CD4-positive, CD25-positive, alpha-beta regulatory T cell (primary cell): ENCODE data around the gene CACNA2D3. TPM values are rescaled to one million over a fixed set of nuclear protein-coding genes. Genes with fewer than 3 reads are reported as not detected.
A peak's percentile ranks its signal among the peaks of the same experiment; 100 is the strongest.

Experiments
- ATAC-seq, 2 donors: fragments of 150-1000 bp; cut with Tn5 transposase; one replicate each; pipeline ENCODE4 v1.10.0; 2021; ENCODE audit warnings: low read depth in 2 of 2, moderate number of reproducible peaks in 2 of 2, moderate library complexity in 1 of 2
- DNase-seq, 3 donors: peaks; one replicate each; pipeline versions ENCODE4 v3.0.0 to v3.0.0-alpha.2; 2012 to 2022; ENCODE audit warnings: mixed read lengths in 1 of 3
- H3K27ac ChIP-seq: one replicate; pipeline ENCODE4 v1.7.0; 2013; ENCODE audit warnings: mild to moderate bottlenecking, low read length; ENCODE audit not compliant: insufficient read depth, poor library complexity, severe bottlenecking
- H3K27me3 ChIP-seq: one replicate; pipeline ENCODE4 v1.7.0; 2013; ENCODE audit warnings: low read length; ENCODE audit not compliant: control insufficient read depth, insufficient read depth
- H3K36me3 ChIP-seq: one replicate; pipeline ENCODE4 v1.7.0; 2013; ENCODE audit warnings: mild to moderate bottlenecking, low read length, moderate library complexity; ENCODE audit not compliant: control insufficient read depth, insufficient read depth
- H3K4me1 ChIP-seq: 2 replicates; pipeline ENCODE4 v1.7.0; 2013; ENCODE audit warnings: mild to moderate bottlenecking, low read length; ENCODE audit not compliant: insufficient read depth, control insufficient read depth, poor library complexity, severe bottlenecking
- H3K4me3 ChIP-seq: one replicate; pipeline ENCODE4 v1.7.0; 2013; ENCODE audit warnings: low read depth, mild to moderate bottlenecking, low read length, moderate library complexity
- H3K9me3 ChIP-seq, 2 experiments: 1 replicate in 1 of 2; 2 replicates in 1 of 2; pipeline ENCODE4 v1.7.0; 2013; ENCODE audit warnings: low read length in 2 of 2, mild to moderate bottlenecking in 1 of 2, moderate library complexity in 1 of 2; ENCODE audit not compliant: control insufficient read depth in 2 of 2
- H3K27ac Mint-ChIP-seq, 3 donors: one replicate each; pipeline ENCODE4 v1.8.0; 2020 to 2022; ENCODE audit warnings: mild to moderate bottlenecking in 3 of 3, mixed read lengths in 3 of 3, moderate library complexity in 2 of 3
- H3K27me3 Mint-ChIP-seq: one replicate; pipeline ENCODE4 v1.8.0; 2022; ENCODE audit warnings: mild to moderate bottlenecking, mixed read lengths
- H3K36me3 Mint-ChIP-seq: one replicate; pipeline ENCODE4 v1.8.0; 2020; ENCODE audit warnings: mixed read lengths
- H3K4me1 Mint-ChIP-seq, 4 donors: one replicate each; pipeline ENCODE4 v1.8.0; 2020 to 2022; ENCODE audit warnings: mixed read lengths in 4 of 4, mild to moderate bottlenecking in 1 of 4
- H3K4me3 Mint-ChIP-seq, 4 donors: one replicate each; pipeline ENCODE4 v1.8.0; 2020 to 2022; ENCODE audit warnings: mild to moderate bottlenecking in 4 of 4, mixed read lengths in 4 of 4, moderate library complexity in 3 of 4
- H3K9me3 Mint-ChIP-seq, 7 donors: one replicate each; pipeline ENCODE4 v1.8.0; 2020 to 2022; ENCODE audit warnings: mixed read lengths in 7 of 7, mild to moderate bottlenecking in 3 of 7, moderate library complexity in 2 of 7
- polyA plus RNA-seq, 4 donors: library from polyadenylated mRNA; unstranded; fragments of 300-500 nt; fragmentation: Illumina TruSeq; gene quantifications; one replicate each; pipeline ENCODE4 v1.2.3, GENCODE V29; 2021
- total RNA-seq: library from RNA; stranded (reverse); gene quantifications from one replicate; pipeline ENCODE4 v1.2.3, GENCODE V29; 2022

The CACNA2D3 gene
- total and polyA plus RNA-seq, 5 donors from 2014 or later: not detected

GRCh38 chr3:54225841-54226528 is 103.6 kb downstream of the CACNA2D3 start:
- no peak overlapping the region for H3K4me3 Mint-ChIP-seq
- ATAC-seq (no peak), DNase-seq (no peak)
- no peak overlapping the region for H3K27ac Mint-ChIP-seq
- no peaks in the 10 kb centered on the region for H3K27me3 Mint-ChIP-seq
- no peaks in the 10 kb centered on the region for H3K4me1 Mint-ChIP-seq
- H3K27me3 ChIP-seq: no peaks in the 10 kb centered on the region
- no peak overlapping the region for H3K4me3 ChIP-seq
- no peaks in the 10 kb centered on the region for H3K36me3 ChIP-seq
- no peaks in the 10 kb centered on the region for H3K4me1 ChIP-seq
- H3K9me3 ChIP-seq: no peaks in the 10 kb centered on the region
- H3K9me3 Mint-ChIP-seq: peaks cover 0 to 2% (median 0%) of the 10 kb centered on the region in 7 donors
- no peak overlapping the region for H3K27ac ChIP-seq
- no peaks in the 10 kb centered on the region for H3K36me3 Mint-ChIP-seq

GRCh38 chr3:54228806-54229205 is 106.5 kb downstream of the CACNA2D3 start:
- Histone ChIP-seq H3K27me3 (no peaks in the 10 kb centered on the region), H3K4me1 (no peaks in the 10 kb centered on the region), H3K27ac (no peak overlapping the region), H3K4me3 (no peak overlapping the region), H3K9me3 (no peaks in the 10 kb centered on the region), H3K36me3 (no peaks in the 10 kb centered on the region)
- no peaks in the 10 kb centered on the region for H3K4me1 Mint-ChIP-seq
- DNase-seq (no peak), ATAC-seq (no peak)
- H3K27me3 Mint-ChIP-seq: no peaks in the 10 kb centered on the region
- no peak overlapping the region for H3K27ac Mint-ChIP-seq
- no peaks in the 10 kb centered on the region for H3K36me3 Mint-ChIP-seq
- H3K4me3 Mint-ChIP-seq: no peak overlapping the region
- peaks cover 0 to 2% (median 0%) of the 10 kb centered on the region in 7 donors for H3K9me3 Mint-ChIP-seq

- Histone ChIP-seq H3K27me3 (no peaks in the 10 kb centered on the region), H3K4me1 (no peaks in the 10 kb centered on the region), H3K36me3 (no peaks in the 10 kb centered on the region), H3K27ac (no peak overlapping the region), H3K9me3 (no peaks in the 10 kb centered on the region), H3K4me3 (no peak overlapping the region)
- no peak overlapping the region for H3K4me3 Mint-ChIP-seq
- H3K4me1 Mint-ChIP-seq: no peaks in the 10 kb centered on the region
- H3K9me3 Mint-ChIP-seq: peaks cover 0 to 2% (median 0%) of the 10 kb centered on the region in 7 donors
- no peaks in the 10 kb centered on the region for H3K36me3 Mint-ChIP-seq
- no peak overlapping the region for H3K27ac Mint-ChIP-seq
- no peak for DNase-seq
- no peaks in the 10 kb centered on the region for H3K27me3 Mint-ChIP-seq
- no peak for ATAC-seq
Measured at GRCh38 chr3:54232618-54233017, 110.3 kb downstream of the CACNA2D3 start.

- Histone ChIP-seq H3K4me1 (no peaks in the 10 kb centered on the region), H3K36me3 (no peaks in the 10 kb centered on the region), H3K27me3 (no peaks in the 10 kb centered on the region), H3K27ac (no peak overlapping the region), H3K4me3 (no peak overlapping the region), H3K9me3 (no peaks in the 10 kb centered on the region)
- no peak for ATAC-seq
- Mint-ChIP-seq H3K27me3 (no peaks in the 10 kb centered on the region), H3K4me1 (no peaks in the 10 kb centered on the region), H3K36me3 (no peaks in the 10 kb centered on the region), H3K9me3 (peaks cover 0 to 2% (median 0%) of the 10 kb centered on the region in 7 donors), H3K4me3 (no peak overlapping the region), H3K27ac (no peak overlapping the region)
- no peak for DNase-seq
Measured at GRCh38 chr3:54235998-54236397, 113.6 kb downstream of the CACNA2D3 start.

- no peaks in the 10 kb centered on the region for H3K9me3 ChIP-seq
- Mint-ChIP-seq H3K4me3 (no peak overlapping the region), H3K4me1 (no peaks in the 10 kb centered on the region), H3K9me3 (peaks cover 0 to 2% (median 0%) of the 10 kb centered on the region in 7 donors), H3K27ac (no peak overlapping the region), H3K27me3 (no peaks in the 10 kb centered on the region), H3K36me3 (no peaks in the 10 kb centered on the region)
- ATAC-seq (no peak), DNase-seq (no peak)
- H3K36me3 ChIP-seq: no peaks in the 10 kb centered on the region
- H3K27me3 ChIP-seq: no peaks in the 10 kb centered on the region
- no peak overlapping the region for H3K27ac ChIP-seq
- no peaks in the 10 kb centered on the region for H3K4me1 ChIP-seq
- no peak overlapping the region for H3K4me3 ChIP-seq
Measured at GRCh38 chr3:54237109-54237508, 114.8 kb downstream of the CACNA2D3 start.

- Mint-ChIP-seq H3K27ac (no peak overlapping the region), H3K9me3 (peaks cover 0 to 2% (median 0%) of the 10 kb centered on the region in 7 donors), H3K36me3 (no peaks in the 10 kb centered on the region), H3K4me1 (no peaks in the 10 kb centered on the region), H3K27me3 (no peaks in the 10 kb centered on the region), H3K4me3 (no peak overlapping the region)
- no peaks in the 10 kb centered on the region for H3K27me3 ChIP-seq
- H3K9me3 ChIP-seq: no peaks in the 10 kb centered on the region
- DNase-seq (no peak), ATAC-seq (no peak)
- H3K4me3 ChIP-seq: no peak overlapping the region
- no peaks in the 10 kb centered on the region for H3K36me3 ChIP-seq
- H3K27ac ChIP-seq: no peak overlapping the region
- H3K4me1 ChIP-seq: no peaks in the 10 kb centered on the region
Measured at GRCh38 chr3:54237788-54238502, 115.6 kb downstream of the CACNA2D3 start.

- Mint-ChIP-seq H3K4me1 (no peaks in the 10 kb centered on the region), H3K9me3 (peaks cover 0 to 2% (median 0%) of the 10 kb centered on the region in 7 donors), H3K27ac (peak overlapping the region in 1 of 3 donors; percentile 17), H3K36me3 (no peaks in the 10 kb centered on the region), H3K27me3 (no peaks in the 10 kb centered on the region), H3K4me3 (no peak overlapping the region)
- Histone ChIP-seq H3K4me3 (no peak overlapping the region), H3K27ac (no peak overlapping the region), H3K9me3 (no peaks in the 10 kb centered on the region), H3K4me1 (no peaks in the 10 kb centered on the region), H3K27me3 (no peaks in the 10 kb centered on the region), H3K36me3 (no peaks in the 10 kb centered on the region)
- DNase-seq: no peak
- ATAC-seq: no peak
Measured at GRCh38 chr3:54240309-54240708, 118.0 kb downstream of the CACNA2D3 start.
